Cardiac fibroblast (primary cell): ENCODE measurements around the gene C2CD2.

ENCODE experiments used
- DNase-seq, 2 donors: peaks; one replicate each; pipeline versions ENCODE4 v3.0.0 to v3.0.0-alpha.2; 2010; ENCODE audit warnings: low read depth in 2 of 2
- H3K4me3 ChIP-seq, 2 donors: replicated peaks in 1 of 2; 1 replicate in 1 of 2; 2 replicates in 1 of 2; pipeline ENCODE4 v1.5.1; 2011; ENCODE audit warnings: low read depth in 2 of 2, low read length in 2 of 2, mild to moderate bottlenecking in 2 of 2, moderate library complexity in 1 of 2
- CTCF ChIP-seq: IDR thresholded peaks from one replicate; pipeline ENCODE4 v1.5.1; 2011; ENCODE audit warnings: low read depth, mild to moderate bottlenecking, low read length, inconsistent platforms

Gene C2CD2

GRCh38 chr21:41837756-41838297, 116.0 kb downstream of the C2CD2 start:
- TF ChIP-seq CTCF = no peak
- no peak overlapping the region for H3K4me3 ChIP-seq

GRCh38 chr21:41836166-41837015, 117.4 kb downstream of the C2CD2 start:
- no peak for DNase-seq
- no peak for TF ChIP-seq CTCF
- H3K4me3 ChIP-seq = no peak overlapping the region

More at GRCh38 chr21:41837756-41838297, 116.0 kb downstream of the C2CD2 start:
- DNase-seq = no peak

GRCh38 chr21:41835711-41836154, 118.1 kb downstream of the C2CD2 start:
- H3K4me3 ChIP-seq = no peak overlapping the region
- no peak for TF ChIP-seq CTCF
- no peak for DNase-seq
